Measurements from ENCODE around the gene FPR2. TPM values are rescaled to one million over a fixed set of nuclear protein-coding genes. Genes with fewer than 3 reads are reported as not detected.

The FPR2 gene
- polyA plus RNA-seq, 4 donors = 0.17 to 0.26 (median 0.24) TPM; not detected in 1

- DNase-seq (ENCODE audit: low read depth in 4 of 4, low spot score in 2 of 4) = no peak
Measured at GRCh38 chr19:51780270-51780669, 19.3 kb downstream of the FPR2 start.

GRCh38 chr19:51781999-51782398, 21.0 kb downstream of the FPR2 start:
- DNase-seq (ENCODE audit: low read depth in 4 of 4, low spot score in 2 of 4) = no peak

GRCh38 chr19:51783372-51783771, 22.4 kb downstream of the FPR2 start:
- no peak for DNase-seq (ENCODE audit: low read depth in 4 of 4, low spot score in 2 of 4)

- no peak for DNase-seq (ENCODE audit: low read depth in 4 of 4, low spot score in 2 of 4)
Measured at GRCh38 chr19:51784109-51784785, 23.3 kb downstream of the FPR2 start.

- DNase-seq (ENCODE audit: low read depth in 4 of 4, low spot score in 2 of 4) = no peak
Measured at GRCh38 chr19:51784922-51785690, 24.1 kb downstream of the FPR2 start.

GRCh38 chr19:51786646-51787494, 25.9 kb downstream of the FPR2 start:
- no peak for DNase-seq (ENCODE audit: low read depth in 4 of 4, low spot score in 2 of 4)

GRCh38 chr19:51788029-51788428, 27.0 kb downstream of the FPR2 start:
- DNase-seq (ENCODE audit: low read depth in 4 of 4, low spot score in 2 of 4) = no peak

GRCh38 chr19:51789061-51789795, 28.2 kb downstream of the FPR2 start:
- DNase-seq (ENCODE audit: low read depth in 4 of 4, low spot score in 2 of 4) = no peak

- no peak for DNase-seq (ENCODE audit: low read depth in 4 of 4, low spot score in 2 of 4)
Measured at GRCh38 chr19:51792932-51793331, 32.0 kb downstream of the FPR2 start.

GRCh38 chr19:51793994-51794393, 33.0 kb downstream of the FPR2 start:
- no peak for DNase-seq (ENCODE audit: low read depth in 4 of 4, low spot score in 2 of 4)

GRCh38 chr19:51794885-51795490, 34.0 kb downstream of the FPR2 start, which contains the start of gene FPR3:
Gene FPR3 (plus strand): TSS chr19:51795157. CDS start chr19:51823749, 28,592 bp downstream.
- DNase-seq (ENCODE audit: low read depth in 4 of 4, low spot score in 2 of 4) = no peak

- DNase-seq (ENCODE audit: low read depth in 4 of 4, low spot score in 2 of 4) = no peak
Measured at GRCh38 chr19:51796195-51796679, 35.3 kb downstream of the FPR2 start.

- DNase-seq (ENCODE audit: low read depth in 4 of 4, low spot score in 2 of 4) = no peak
Measured at GRCh38 chr19:51797480-51797879, 36.5 kb downstream of the FPR2 start.

- no peak for DNase-seq (ENCODE audit: low read depth in 4 of 4, low spot score in 2 of 4)
Measured at GRCh38 chr19:51798062-51798461, 37.1 kb downstream of the FPR2 start.

- DNase-seq (ENCODE audit: low read depth in 4 of 4, low spot score in 2 of 4) = no peak
Measured at GRCh38 chr19:51799034-51799773, 38.2 kb downstream of the FPR2 start.

- DNase-seq (ENCODE audit: low read depth in 4 of 4, low spot score in 2 of 4) = no peak
Measured at GRCh38 chr19:51799774-51800472, 38.9 kb downstream of the FPR2 start.

- DNase-seq (ENCODE audit: low read depth in 4 of 4, low spot score in 2 of 4) = no peak
Measured at GRCh38 chr19:51800473-51801244, 39.7 kb downstream of the FPR2 start.

- DNase-seq (ENCODE audit: low read depth in 4 of 4, low spot score in 2 of 4) = no peak
Measured at GRCh38 chr19:51802775-51803174, 41.8 kb downstream of the FPR2 start.
